AG09319 (cell line): Measurements from ENCODE around the gene PRR14.

ENCODE experiments used
- DNase-seq: peaks from one replicate; pipeline ENCODE4 v3.0.0-alpha.2; 2010; ENCODE audit warnings: low read depth; ENCODE audit errors: extremely low read depth
- TF ChIP-seq, protein P1 (sequence below): IDR thresholded peaks from 2 replicates; pipeline ENCODE4 v1.5.1; 2011; ENCODE audit warnings: low read depth, mild to moderate bottlenecking, inconsistent platforms, low read length, moderate library complexity

The PRR14 gene

GRCh38 chr16:30663820-30664219, 13.1 kb downstream of the PRR14 start:
- no peak for DNase-seq
- TF ChIP-seq, protein P1, sequence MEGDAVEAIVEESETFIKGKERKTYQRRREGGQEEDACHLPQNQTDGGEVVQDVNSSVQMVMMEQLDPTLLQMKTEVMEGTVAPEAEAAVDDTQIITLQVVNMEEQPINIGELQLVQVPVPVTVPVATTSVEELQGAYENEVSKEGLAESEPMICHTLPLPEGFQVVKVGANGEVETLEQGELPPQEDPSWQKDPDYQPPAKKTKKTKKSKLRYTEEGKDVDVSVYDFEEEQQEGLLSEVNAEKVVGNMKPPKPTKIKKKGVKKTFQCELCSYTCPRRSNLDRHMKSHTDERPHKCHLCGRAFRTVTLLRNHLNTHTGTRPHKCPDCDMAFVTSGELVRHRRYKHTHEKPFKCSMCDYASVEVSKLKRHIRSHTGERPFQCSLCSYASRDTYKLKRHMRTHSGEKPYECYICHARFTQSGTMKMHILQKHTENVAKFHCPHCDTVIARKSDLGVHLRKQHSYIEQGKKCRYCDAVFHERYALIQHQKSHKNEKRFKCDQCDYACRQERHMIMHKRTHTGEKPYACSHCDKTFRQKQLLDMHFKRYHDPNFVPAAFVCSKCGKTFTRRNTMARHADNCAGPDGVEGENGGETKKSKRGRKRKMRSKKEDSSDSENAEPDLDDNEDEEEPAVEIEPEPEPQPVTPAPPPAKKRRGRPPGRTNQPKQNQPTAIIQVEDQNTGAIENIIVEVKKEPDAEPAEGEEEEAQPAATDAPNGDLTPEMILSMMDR, result no peak

DNA sequence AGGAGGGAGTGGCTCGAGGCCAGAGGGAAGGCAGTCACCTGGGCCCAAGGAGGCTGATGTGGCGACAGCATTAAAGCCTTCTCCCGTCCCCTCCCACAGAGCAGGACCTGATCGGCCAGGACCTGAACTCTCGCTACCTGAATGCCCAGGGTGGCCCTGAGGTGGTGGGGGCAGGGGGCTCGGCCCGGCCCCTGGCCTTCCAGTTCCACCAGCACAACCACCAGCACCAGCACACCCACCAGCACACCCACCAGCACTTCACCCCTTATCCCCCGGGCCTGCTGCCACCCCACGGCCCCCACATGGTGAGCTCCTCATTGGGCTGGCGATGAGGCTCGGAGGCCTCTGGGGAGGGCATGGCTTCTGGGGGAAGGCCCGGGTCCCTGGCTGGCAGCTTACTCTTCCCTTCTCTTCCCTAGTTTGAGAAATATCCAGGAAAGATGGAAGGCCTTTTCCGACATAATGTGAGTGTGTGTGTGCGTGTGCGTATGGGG, 13.9 kb downstream of the PRR14 start:
- TF ChIP-seq, protein P1, result no peak
- DNase-seq, result no peak

GRCh38 chr16:30665155-30665829, 14.5 kb downstream of the PRR14 start:
- TF ChIP-seq, protein P1, result no peak

GRCh38 chr16:30665830-30666190, 15.1 kb downstream of the PRR14 start:
- TF ChIP-seq, protein P1, result no peak
- DNase-seq, result no peak

More at GRCh38 chr16:30665155-30665829, 14.5 kb downstream of the PRR14 start:
- no peak for DNase-seq

- TF ChIP-seq, protein P1, result no peak
These were observed 15.9 kb downstream of the PRR14 start for GRCh38 chr16:30666681-30667080.

DNA sequence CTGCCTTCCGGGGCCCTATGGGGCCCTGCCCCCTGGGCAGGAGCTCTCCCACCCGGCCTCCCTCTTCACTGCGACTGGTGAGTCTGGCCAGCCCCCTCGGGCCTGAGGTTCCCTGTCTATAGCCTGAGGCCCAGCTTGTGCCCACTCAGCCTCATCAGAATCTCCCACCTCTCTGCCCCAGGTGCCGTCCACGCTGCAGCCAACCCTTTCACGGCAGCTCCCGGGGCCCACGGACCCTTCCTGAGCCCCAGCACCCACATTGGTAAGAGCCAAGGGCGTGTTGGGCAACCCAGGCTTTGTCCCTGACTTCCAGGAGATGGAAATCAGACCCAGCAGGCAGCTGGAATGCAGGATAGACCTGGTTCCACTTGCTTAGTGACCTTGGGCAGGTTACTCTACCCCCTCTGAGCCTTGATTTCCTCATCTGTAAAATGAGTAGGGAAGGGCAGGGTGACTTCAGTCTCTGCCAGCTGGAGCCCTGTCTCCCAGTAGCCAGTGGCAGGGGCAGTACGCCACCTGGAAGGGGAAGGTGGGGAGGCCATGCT, 16.7 kb downstream of the PRR14 start:
- TF ChIP-seq, protein P1, result no peak
- no peak for DNase-seq

More at GRCh38 chr16:30666681-30667080, 15.9 kb downstream of the PRR14 start:
- no peak for DNase-seq

GRCh38 chr16:30668393-30668792, 17.6 kb downstream of the PRR14 start:
- TF ChIP-seq, protein P1, result no peak
- DNase-seq, result no peak
